ENCODE data around the gene PCDHGC5. TPM values are rescaled to one million over a fixed set of nuclear protein-coding genes. Genes with fewer than 3 reads are reported as not detected.

The PCDHGC5 gene
- total RNA-seq, 2 donors from 2014 or later = 0.71 to 1.8 TPM

GRCh38 chr5:141512390-141512910 is 23.6 kb downstream of the PCDHGC5 start:
- peaks cover 39% of the 10 kb centered on the region for H3K36me3 ChIP-seq (ENCODE audit: control insufficient read depth, insufficient read depth, low read length)
- peak; percentile 97 for TF ChIP-seq CTCF (conservative IDR thresholded peaks at IDR 0.05)
- no peaks in the 10 kb centered on the region for H3K27me3 ChIP-seq (ENCODE audit: control insufficient read depth, insufficient read depth, low read length, poor library complexity, severe bottlenecking)
- H3K4me1 Mint-ChIP-seq = peaks cover 38% of the 10 kb centered on the region
- peaks cover 21% of the 10 kb centered on the region for H3K36me3 Mint-ChIP-seq (ENCODE audit: low read depth)
- WGBS, 2 experiments (ENCODE audit: insufficient coverage in 1 of 2, insufficient read length in 1 of 2) = 43 to 53% methylated on average over 14 to 28 of the region's 28 CpGs
- H3K27ac ChIP-seq (ENCODE audit: low read depth, low read length) = peak overlapping the region; percentile 99
- H3K27me3 Mint-ChIP-seq (ENCODE audit: insufficient read depth) = peaks cover 6% of the 10 kb centered on the region
- peak overlapping the region; percentile 69 for H3K4me3 Mint-ChIP-seq
- DNase-seq = peak; percentile 99
- no peak overlapping the region for H3K9ac ChIP-seq (ENCODE audit: extremely low read depth, low read length, poor library complexity, severe bottlenecking)
- H3K4me1 ChIP-seq (ENCODE audit: control insufficient read depth, insufficient read depth, low read length) = peaks cover 26% of the 10 kb centered on the region
- H3K9me3 ChIP-seq (ENCODE audit: control insufficient read depth, low read length) = no peaks in the 10 kb centered on the region
- no peaks in the 10 kb centered on the region for H3K9me3 Mint-ChIP-seq
- peak overlapping the region; percentile 92 for H3K27ac Mint-ChIP-seq
- H3K4me3 ChIP-seq (ENCODE audit: low read length) = peak overlapping the region; percentile 69

DNA sequence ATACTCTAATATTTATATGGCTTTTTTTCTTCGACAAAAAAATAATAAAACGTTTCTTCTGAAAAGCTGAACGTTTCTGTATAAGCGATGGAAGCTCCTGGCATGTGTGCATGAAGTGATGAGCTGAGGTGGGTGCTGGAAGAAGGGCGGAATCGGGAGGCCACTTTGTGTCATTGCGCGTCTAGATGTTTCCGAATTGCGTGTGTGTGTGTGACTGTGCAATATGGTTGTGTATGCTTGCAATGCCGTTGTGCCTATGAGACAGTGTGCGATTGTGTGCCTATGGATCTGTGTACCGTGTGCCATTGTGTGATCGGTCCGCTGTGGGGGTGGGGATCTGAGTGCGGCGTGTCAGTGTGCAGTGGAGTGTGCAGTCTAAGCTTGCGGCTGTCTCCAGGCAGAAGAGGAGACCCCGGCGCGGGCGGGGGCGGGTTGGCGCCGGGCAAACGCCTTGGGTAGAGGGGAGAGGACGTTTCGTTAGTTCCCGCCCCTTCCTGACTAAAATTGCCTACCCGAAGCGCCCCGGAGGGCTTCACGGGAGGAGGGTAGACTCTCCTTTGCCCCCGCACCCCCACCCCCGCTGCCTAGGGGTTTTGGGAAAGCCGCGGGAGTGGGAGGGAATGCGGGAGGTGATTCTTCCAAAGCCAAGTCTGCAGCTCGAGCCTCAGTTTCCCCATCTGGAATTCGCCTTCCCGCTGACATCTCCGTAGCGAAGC is 24.2 kb downstream of the PCDHGC5 start:
- H3K9me3 Mint-ChIP-seq = no peaks in the 10 kb centered on the region
- Histone ChIP-seq H3K4me1 (ENCODE audit: control insufficient read depth, insufficient read depth, low read length) (peaks cover 21% of the 10 kb centered on the region), H3K36me3 (ENCODE audit: control insufficient read depth, insufficient read depth, low read length) (peaks cover 45% of the 10 kb centered on the region), H3K4me3 (ENCODE audit: low read length) (peak overlapping the region; percentile 69), H3K27me3 (ENCODE audit: control insufficient read depth, insufficient read depth, low read length, poor library complexity, severe bottlenecking) (no peaks in the 10 kb centered on the region), H3K9ac (ENCODE audit: extremely low read depth, low read length, poor library complexity, severe bottlenecking) (no peak overlapping the region), H3K27ac (ENCODE audit: low read depth, low read length) (peak overlapping the region; percentile 99), H3K9me3 (ENCODE audit: control insufficient read depth, low read length) (no peaks in the 10 kb centered on the region)
- peak overlapping the region; percentile 92 for H3K27ac Mint-ChIP-seq
- H3K27me3 Mint-ChIP-seq (ENCODE audit: insufficient read depth) = peaks cover 6% of the 10 kb centered on the region
- TF ChIP-seq CTCF (conservative IDR thresholded peaks at IDR 0.05) = no peak
- H3K4me1 Mint-ChIP-seq = peaks cover 38% of the 10 kb centered on the region
- H3K36me3 Mint-ChIP-seq (ENCODE audit: low read depth) = peaks cover 25% of the 10 kb centered on the region
- H3K4me3 Mint-ChIP-seq = peak overlapping the region; percentile 69
- WGBS, 2 experiments (ENCODE audit: insufficient coverage in 1 of 2, insufficient read length in 1 of 2) = 40 to 69% methylated on average over 10 to 43 of the region's 43 CpGs
- peak; percentile 77 for DNase-seq

GRCh38 chr5:141513627-141514329 is 24.9 kb downstream of the PCDHGC5 start:
- H3K27ac Mint-ChIP-seq = peak overlapping the region; percentile 92

More at GRCh38 chr5:141513627-141514329, 24.9 kb downstream of the PCDHGC5 start:
- Histone ChIP-seq H3K9ac (ENCODE audit: extremely low read depth, low read length, poor library complexity, severe bottlenecking) (no peak overlapping the region), H3K9me3 (ENCODE audit: control insufficient read depth, low read length) (no peaks in the 10 kb centered on the region), H3K4me1 (ENCODE audit: control insufficient read depth, insufficient read depth, low read length) (peaks cover 15% of the 10 kb centered on the region), H3K27ac (ENCODE audit: low read depth, low read length) (peak overlapping the region; percentile 99), H3K4me3 (ENCODE audit: low read length) (peak overlapping the region; percentile 69), H3K27me3 (ENCODE audit: control insufficient read depth, insufficient read depth, low read length, poor library complexity, severe bottlenecking) (no peaks in the 10 kb centered on the region), H3K36me3 (ENCODE audit: control insufficient read depth, insufficient read depth, low read length) (peaks cover 52% of the 10 kb centered on the region)
- whole genome bisulfite sequencing, 2 experiments (ENCODE audit: insufficient coverage in 1 of 2, insufficient read length in 1 of 2) = 18 to 34% methylated on average over 7 to 29 of the region's 29 CpGs
- peaks cover 30% of the 10 kb centered on the region for H3K36me3 Mint-ChIP-seq (ENCODE audit: low read depth)
- H3K27me3 Mint-ChIP-seq (ENCODE audit: insufficient read depth) = peaks cover 6% of the 10 kb centered on the region
- peak overlapping the region; percentile 69 for H3K4me3 Mint-ChIP-seq
- H3K4me1 Mint-ChIP-seq = peaks cover 33% of the 10 kb centered on the region
- no peaks in the 10 kb centered on the region for H3K9me3 Mint-ChIP-seq
- TF ChIP-seq CTCF (conservative IDR thresholded peaks at IDR 0.05) = no peak
- peak; percentile 87 for DNase-seq
